AG04450 (cell line): Measurements from ENCODE around the gene ST7L. TPM values are rescaled to one million over a fixed set of nuclear protein-coding genes. Genes with fewer than 3 reads are reported as not detected.
"Not testable (repeated sequence)": the region's sequence is repeated elsewhere in the genome, so short reads cannot be mapped to it uniquely, and the experiment has no call there.

Source experiments
- CTCF ChIA-PET: fragments of 300-600, 350-600 bp; formaldehyde crosslinking; extraction: SDS; loops from one replicate; lab custom pipeline; 2022; ENCODE audit warnings: antibody characterized with exemption, inconsistent platforms; lab: Charles Lee
- POLR2A ChIA-PET: fragments of 350-600 bp; formaldehyde crosslinking; extraction: SDS; loops from one replicate; lab custom pipeline; 2021; ENCODE audit warnings: antibody characterized with exemption, inconsistent platforms; lab: Yijun Ruan, JAX
- DNase-seq: peaks from one replicate; pipeline ENCODE4 v3.0.0-alpha.2; 2011; ENCODE audit warnings: low read depth, low spot score
- H3K27ac ChIP-seq: one replicate; pipeline ENCODE4 v1.5.1; 2012; ENCODE audit warnings: low read depth, low read length, control low read depth
- H3K27me3 ChIP-seq: one replicate; pipeline ENCODE4 v1.6.0; 2012; ENCODE audit warnings: low read length; ENCODE audit not compliant: control insufficient read depth, insufficient read depth
- H3K4me3 ChIP-seq: 2 replicates; pipeline ENCODE4 v1.5.1; 2011; ENCODE audit warnings: mild to moderate bottlenecking, low read depth, low read length, control low read depth
- H3K9me3 ChIP-seq: 2 replicates; pipeline ENCODE4 v1.5.1; 2012; ENCODE audit warnings: low read length; ENCODE audit not compliant: control insufficient read depth, insufficient read depth
- CTCF ChIP-seq: IDR thresholded peaks from 2 replicates; pipeline ENCODE4 v1.5.1; 2011; ENCODE audit warnings: low read depth, low read length, control low read depth, inconsistent platforms
- polyA plus RNA-seq: library from polyadenylated mRNA; depleted of rRNA; stranded (reverse); fragments of >200 nt; gene quantifications from 2 replicates; pipeline ENCODE4 v1.2.3, GENCODE V29; 2011

The ST7L gene
- polyA plus RNA-seq, 1 experiment = 13.5 TPM

GRCh38 chr1:112628516-112628915 lies 9.6 kb upstream of the ST7L start:
- Histone ChIP-seq H3K27me3 (no peaks in the 10 kb centered on the region), H3K9me3 (no peaks in the 10 kb centered on the region), H3K4me3 (no peak overlapping the region), H3K27ac (no peak overlapping the region)
- no peak for TF ChIP-seq CTCF
- DNase-seq = no peak
- ChIA-PET POLR2A (no interaction called here), CTCF (no interaction called here)

GRCh38 chr1:112626887-112627286 lies 7.9 kb upstream of the ST7L start:
- Histone ChIP-seq H3K27ac (no peak overlapping the region), H3K27me3 (no peaks in the 10 kb centered on the region), H3K9me3 (no peaks in the 10 kb centered on the region), H3K4me3 (no peak overlapping the region)
- POLR2A ChIA-PET = no interaction called here
- no peak for DNase-seq
- TF ChIP-seq CTCF = no peak
- CTCF ChIA-PET = no interaction called here

- H3K27ac ChIP-seq = no peak overlapping the region
Observed at GRCh38 chr1:112626193-112626592, 7.3 kb upstream of the ST7L start.

GRCh38 chr1:112625696-112626095 lies 6.8 kb upstream of the ST7L start:
- no peaks in the 10 kb centered on the region for H3K9me3 ChIP-seq
- no peak overlapping the region for H3K27ac ChIP-seq
- H3K4me3 ChIP-seq = no peak overlapping the region
- CTCF ChIA-PET = no interaction called here
- no peak for DNase-seq
- no peak for TF ChIP-seq CTCF
- POLR2A ChIA-PET = no interaction called here
- H3K27me3 ChIP-seq = no peaks in the 10 kb centered on the region

More at GRCh38 chr1:112626193-112626592, 7.3 kb upstream of the ST7L start:
- Histone ChIP-seq H3K27me3 (no peaks in the 10 kb centered on the region), H3K4me3 (no peak overlapping the region), H3K9me3 (no peaks in the 10 kb centered on the region)
- no peak for DNase-seq
- POLR2A ChIA-PET = no interaction called here
- CTCF ChIA-PET = no interaction called here
- TF ChIP-seq CTCF = no peak

- H3K27me3 ChIP-seq, DNase-seq, H3K4me3 ChIP-seq, POLR2A ChIA-PET, H3K9me3 ChIP-seq, CTCF ChIA-PET, H3K27ac ChIP-seq: not testable (repeated sequence)
Observed at GRCh38 chr1:112624493-112624892, 5.6 kb upstream of the ST7L start.

GRCh38 chr1:112620377-112620695 lies 1.4 kb upstream of the ST7L start:
- DNase-seq = no peak
- Histone ChIP-seq H3K4me3 (peak overlapping the region; percentile 98), H3K27ac (peak overlapping the region; percentile 96), H3K27me3 (no peaks in the 10 kb centered on the region), H3K9me3 (no peaks in the 10 kb centered on the region; the same call in 1 of the 2 replicates)
- ChIA-PET CTCF (interaction anchor here (1.1 kb wide), 1 partner anchor 95 kb away, joined by 3 read pairs; no protein-coding TSS in a partner anchor), POLR2A (no interaction called here)
- no peak for TF ChIP-seq CTCF
